GM12878 (cell line): ENCODE data around the gene UBR3. TPM values are rescaled to one million over a fixed set of nuclear protein-coding genes. Genes with fewer than 3 reads are reported as not detected.

ENCODE experiments used
- ATAC-seq: fragments of 200-7000 bp; cut with Tn5 transposase; 3 replicates; pipeline ENCODE4 v1.9.1; 2020; ENCODE audit warnings: mild to moderate bottlenecking, moderate library complexity
- BruUV-seq: library from RNA; stranded (reverse); fragments of 400-500 nt; replicated peaks from 2 replicates; lab custom pipeline; 2021; lab: Mats Ljungman, UMichigan
- CTCF ChIA-PET: fragments of 300-600 bp; sonication (Branson Sonifier 250); formaldehyde crosslinking; extraction: SDS; loops from one replicate; lab custom pipeline; 2021; ENCODE audit warnings: inconsistent platforms; lab: Yijun Ruan, JAX
- POLR2A ChIA-PET: fragments of 350-600 bp; formaldehyde crosslinking; extraction: SDS; loops from one replicate; lab custom pipeline; 2021; ENCODE audit warnings: inconsistent platforms; lab: Charles Lee
- RAD21 ChIA-PET: fragments of 300-600 bp; sonication (Branson Sonifier 250); formaldehyde crosslinking; loops from one replicate; lab custom pipeline; 2023; ENCODE audit warnings: antibody characterized with exemption; ENCODE audit not compliant: unreplicated experiment; lab: Charles Lee
- SMC1A ChIA-PET: fragments of 300-600 bp; sonication (Branson Sonifier 250); formaldehyde crosslinking; loops from one replicate; lab custom pipeline; 2023; ENCODE audit not compliant: unreplicated experiment, uncharacterized antibody; lab: Charles Lee
- DNase-seq: peaks from one replicate; pipeline ENCODE4 v3.0.0-alpha.2; 2011; ENCODE audit warnings: low read depth, low spot score
- FAIRE-seq: peaks from 3 replicates; lab custom pipeline; 2011; peaks lifted over from hg19 to GRCh38; lab: Jason Lieb, UNC
- H2AFZ ChIP-seq: 2 replicates; pipeline ENCODE4 v1.6.0; 2011; ENCODE audit warnings: low read depth, low read length, control low read depth; ENCODE audit not compliant: control insufficient read depth
- H3K27ac ChIP-seq: 2 replicates; pipeline ENCODE4 v1.5.1; 2011; ENCODE audit warnings: control low read depth; ENCODE audit not compliant: control insufficient read depth, insufficient read depth
- H3K27me3 ChIP-seq, 2 experiments: replicated peaks in 1 of 2; 2 replicates each; pipeline versions ENCODE4 v1.6.0 to v1.6.1; 2011; ENCODE audit warnings: low read length in 1 of 2; ENCODE audit not compliant: control insufficient read depth in 2 of 2, insufficient read depth in 2 of 2
- H3K36me3 ChIP-seq, 2 experiments: 2 replicates each; pipeline ENCODE4 v1.5.1; 2011; ENCODE audit warnings: low read length in 1 of 2; ENCODE audit not compliant: control insufficient read depth in 2 of 2, insufficient read depth in 2 of 2
- H3K4me1 ChIP-seq: 2 replicates; pipeline ENCODE4 v1.6.1; 2011; ENCODE audit warnings: mild to moderate bottlenecking, low read length, moderate library complexity, mixed read lengths; ENCODE audit not compliant: control insufficient read depth, insufficient read depth
- H3K4me2 ChIP-seq: 2 replicates; pipeline ENCODE4 v1.6.0; 2011; ENCODE audit warnings: control low read depth; ENCODE audit not compliant: control insufficient read depth, insufficient read depth
- H3K4me3 ChIP-seq: fragments of 200-600 bp; sonication (generic); 2 replicates; pipeline ENCODE4 v1.5.1; 2016
- H3K79me2 ChIP-seq: 2 replicates; pipeline ENCODE4 v1.6.0; 2011; ENCODE audit warnings: low read length; ENCODE audit not compliant: control insufficient read depth, insufficient read depth
- H3K9ac ChIP-seq: 2 replicates; pipeline ENCODE4 v1.8.0; 2011; ENCODE audit warnings: low read length, control low read depth, mixed read lengths; ENCODE audit not compliant: control insufficient read depth, insufficient read depth
- H3K9me3 ChIP-seq: replicated peaks from 3 replicates; pipeline ENCODE4 v1.5.1; 2011; ENCODE audit warnings: mild to moderate bottlenecking, low read length; ENCODE audit not compliant: control insufficient read depth, insufficient read depth
- H4K20me1 ChIP-seq: 2 replicates; pipeline ENCODE4 v1.6.0; 2011; ENCODE audit not compliant: control insufficient read depth, insufficient read depth
- NFXL1 ChIP-seq: fragments of 450-650 bp; IDR thresholded peaks from 2 replicates; pipeline ENCODE4 v1.6.1; 2017; ENCODE audit warnings: antibody characterized with exemption, mild to moderate bottlenecking, borderline replicate concordance
- RAD21 ChIP-seq: IDR thresholded peaks from 2 replicates; pipeline ENCODE4 v1.6.1; 2011; ENCODE audit warnings: mild to moderate bottlenecking, low read depth, low read length, moderate library complexity; ENCODE audit not compliant: insufficient read depth
- WGBS: methylation state at CpG from one replicate; pipeline ENCODE4 v1.1.6; 2016; ENCODE audit warnings: low lambda C conversion rate; ENCODE audit not compliant: insufficient replicate concordance, insufficient coverage; ENCODE audit errors: missing lambda C conversion rate; 5-methylcytosine and 5-hydroxymethylcytosine counted together
- in situ Hi-C: fragments of 300-500 bp; cut with MboI; formaldehyde crosslinking; loops from 9 replicates; pipeline ENCODE4 v1.14.3; 2018; ENCODE audit warnings: mixed read lengths
- intact Hi-C: fragments of 100-400 bp; cut with micrococcal nuclease; formaldehyde crosslinking; loops from one replicate; pipeline ENCODE4 v1.14.2; 2022; ENCODE audit not compliant: unreplicated experiment
- polyA plus RNA-seq, 11 experiments: library from polyadenylated mRNA; depleted of rRNA in 4 of 11; unstranded in 6 of 11; stranded (reverse) in 5 of 11; fragments of >200 nt; fragmentation: Nextera tagmentation in 4 of 11; fragmentation: Illumina TruSeq in 1 of 11; extraction: Ambion mirVana in 4 of 11; extraction: Trizol in 1 of 11; gene quantifications; 1 replicate in 1 of 11; 2 replicates in 10 of 11; pipeline versions ENCODE4 v1.2.1 to v1.2.3, GENCODE V29; 2011 to 2016; ENCODE audit warnings: inconsistent platforms in 2 of 11, missing spikeins in 2 of 11, low read depth in 1 of 11
- total RNA-seq, 4 experiments: library from RNA; depleted of rRNA in 3 of 4; stranded (reverse); fragments of >200 nt in 3 of 4; fragmentation: Illumina TruSeq in 1 of 4; extraction: Trizol in 1 of 4; gene quantifications; 2 replicates each; pipeline versions ENCODE4 v1.2.1 to v1.2.3, GENCODE V29; 2013 to 2021
- TF ChIP-seq, protein P1 (sequence below): fragments of 450-650 bp; IDR thresholded peaks from 2 replicates; pipeline ENCODE4 v1.6.1; 2017; ENCODE audit warnings: mild to moderate bottlenecking
- TF ChIP-seq, protein P2 (sequence below): fragments of 150-350 bp; IDR thresholded peaks from 2 replicates; pipeline ENCODE4 v1.6.1; 2014; ENCODE audit warnings: mild to moderate bottlenecking, low read depth, low read length

The UBR3 gene
- total and polyA plus RNA-seq, 10 of the 15 experiments (the other 5 are each of a cell fraction or from before 2014, with no cell fraction given): 3.8 to 22.9 (median 11.2) TPM

DNA sequence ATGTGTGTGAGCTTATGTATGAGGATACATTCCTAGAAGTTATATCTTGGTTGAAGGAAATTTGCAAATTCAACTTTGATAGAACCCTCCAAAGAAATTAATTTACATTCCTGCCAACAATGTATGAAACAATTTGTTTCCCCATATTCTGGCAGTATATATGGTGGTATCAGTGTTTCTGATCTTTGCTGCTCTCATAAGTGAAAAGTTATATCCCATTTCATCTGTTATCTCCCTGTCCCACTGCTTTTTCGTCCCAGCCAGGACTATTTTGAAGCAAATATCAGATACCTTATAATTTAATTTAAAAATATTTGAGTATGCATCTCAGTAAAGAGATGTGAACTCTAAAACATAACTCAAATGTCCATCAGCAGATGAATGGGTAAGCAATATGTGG is 7.1 kb downstream of the UBR3 start:
- no peak overlapping the region for H3K4me2 ChIP-seq
- ChIA-PET POLR2A (no interaction called here), CTCF (interaction anchor here (1.7 to 1.8 kb wide), 3 partner anchors 10 to 306 kb away, joined by 5 to 7 read pairs (median 5); partner anchors contain the start of gene METTL5), SMC1A (interaction anchor here (0.8 to 1.7 kb wide), 2 partner anchors 39 to 64 kb away, joined by 3 read pairs; no protein-coding TSS in a partner anchor)
- H3K79me2 ChIP-seq: peaks cover 40% of the 10 kb centered on the region
- no peak overlapping the region for H2AFZ ChIP-seq
- no peak for FAIRE-seq
- H3K27me3 ChIP-seq: no peaks in the 10 kb centered on the region
- no peaks in the 10 kb centered on the region for H3K4me1 ChIP-seq
- intact Hi-C loops: no loop called here
- in situ Hi-C loops: no loop called here
- no peaks in the 10 kb centered on the region for H3K9me3 ChIP-seq
- no peak overlapping the region for H3K27ac ChIP-seq
- ATAC-seq: no peak
- 95% methylated on average over 1 of the region's 1 CpG for WGBS
- TF ChIP-seq RAD21 (no peak), NFXL1 (no peak)
- TF ChIP-seq, protein P1, sequence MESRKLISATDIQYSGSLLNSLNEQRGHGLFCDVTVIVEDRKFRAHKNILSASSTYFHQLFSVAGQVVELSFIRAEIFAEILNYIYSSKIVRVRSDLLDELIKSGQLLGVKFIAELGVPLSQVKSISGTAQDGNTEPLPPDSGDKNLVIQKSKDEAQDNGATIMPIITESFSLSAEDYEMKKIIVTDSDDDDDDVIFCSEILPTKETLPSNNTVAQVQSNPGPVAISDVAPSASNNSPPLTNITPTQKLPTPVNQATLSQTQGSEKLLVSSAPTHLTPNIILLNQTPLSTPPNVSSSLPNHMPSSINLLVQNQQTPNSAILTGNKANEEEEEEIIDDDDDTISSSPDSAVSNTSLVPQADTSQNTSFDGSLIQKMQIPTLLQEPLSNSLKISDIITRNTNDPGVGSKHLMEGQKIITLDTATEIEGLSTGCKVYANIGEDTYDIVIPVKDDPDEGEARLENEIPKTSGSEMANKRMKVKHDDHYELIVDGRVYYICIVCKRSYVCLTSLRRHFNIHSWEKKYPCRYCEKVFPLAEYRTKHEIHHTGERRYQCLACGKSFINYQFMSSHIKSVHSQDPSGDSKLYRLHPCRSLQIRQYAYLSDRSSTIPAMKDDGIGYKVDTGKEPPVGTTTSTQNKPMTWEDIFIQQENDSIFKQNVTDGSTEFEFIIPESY: no peak
- TF ChIP-seq, protein P2, sequence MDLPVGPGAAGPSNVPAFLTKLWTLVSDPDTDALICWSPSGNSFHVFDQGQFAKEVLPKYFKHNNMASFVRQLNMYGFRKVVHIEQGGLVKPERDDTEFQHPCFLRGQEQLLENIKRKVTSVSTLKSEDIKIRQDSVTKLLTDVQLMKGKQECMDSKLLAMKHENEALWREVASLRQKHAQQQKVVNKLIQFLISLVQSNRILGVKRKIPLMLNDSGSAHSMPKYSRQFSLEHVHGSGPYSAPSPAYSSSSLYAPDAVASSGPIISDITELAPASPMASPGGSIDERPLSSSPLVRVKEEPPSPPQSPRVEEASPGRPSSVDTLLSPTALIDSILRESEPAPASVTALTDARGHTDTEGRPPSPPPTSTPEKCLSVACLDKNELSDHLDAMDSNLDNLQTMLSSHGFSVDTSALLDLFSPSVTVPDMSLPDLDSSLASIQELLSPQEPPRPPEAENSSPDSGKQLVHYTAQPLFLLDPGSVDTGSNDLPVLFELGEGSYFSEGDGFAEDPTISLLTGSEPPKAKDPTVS: no peak
- TF ChIP-seq, all 136 proteins: peak for 0
- no peak for DNase-seq
- RAD21 ChIA-PET: no interaction called here
- H3K36me3 ChIP-seq: no peaks in the 10 kb centered on the region; a peak in 1 of 4 replicates
- no TSS peak for BruUV-seq
- no peaks in the 10 kb centered on the region for H4K20me1 ChIP-seq
- no peak overlapping the region for H3K9ac ChIP-seq
- no peak overlapping the region for H3K4me3 ChIP-seq
